MG63 (cell line): ENCODE results near the gene UBE2E2. TPM values are rescaled to one million over a fixed set of nuclear protein-coding genes. Genes with fewer than 3 reads are reported as not detected.

Experiments used
- DNase-seq: peaks from one replicate; pipeline ENCODE4 v3.0.0-alpha.2; 2020
- H3K27me3 ChIP-seq: fragments of 250-450 bp; sonication (Bioruptor Pico); 2 replicates; pipeline ENCODE4 v1.5.1; 2020; ENCODE audit warnings: mild to moderate bottlenecking, moderate library complexity
- H3K36me3 ChIP-seq: fragments of 250-450 bp; sonication (Bioruptor Pico); 2 replicates; pipeline ENCODE4 v1.5.1; 2020; ENCODE audit warnings: mild to moderate bottlenecking, moderate library complexity
- H3K4me3 ChIP-seq: fragments of 250-450 bp; sonication (Bioruptor Pico); 2 replicates; pipeline ENCODE4 v1.5.1; 2020; ENCODE audit warnings: mild to moderate bottlenecking, moderate library complexity
- H3K9me3 ChIP-seq: fragments of 250-450 bp; sonication (Bioruptor Pico); 2 replicates; pipeline ENCODE4 v1.5.1; 2020; ENCODE audit warnings: mild to moderate bottlenecking, moderate library complexity
- total RNA-seq: library from RNA; depleted of rRNA; stranded (reverse); fragments of >200 nt; shearing (Covaris generic); gene quantifications from 2 replicates; pipeline ENCODE4 v1.2.3, GENCODE V29; 2014; ENCODE audit warnings: low replicate concordance

Gene UBE2E2
- total RNA-seq, 1 experiment from 2014 or later, result 27.7 TPM

- H3K4me3 ChIP-seq, result no peak overlapping the region
- no peak for DNase-seq
- no peaks in the 10 kb centered on the region for H3K36me3 ChIP-seq
- no peaks in the 10 kb centered on the region for H3K27me3 ChIP-seq
- H3K9me3 ChIP-seq, result no peaks in the 10 kb centered on the region
Measured at GRCh38 chr3:23566499-23566898, 363.4 kb downstream of the UBE2E2 start.

- no peaks in the 10 kb centered on the region for H3K9me3 ChIP-seq
- H3K27me3 ChIP-seq, result no peaks in the 10 kb centered on the region
- H3K36me3 ChIP-seq, result no peaks in the 10 kb centered on the region
- peak; percentile 6 for DNase-seq
- H3K4me3 ChIP-seq, result no peak overlapping the region
Measured at GRCh38 chr3:23567917-23568316, 364.8 kb downstream of the UBE2E2 start.

- Histone ChIP-seq H3K27me3 (no peaks in the 10 kb centered on the region), H3K4me3 (no peak overlapping the region), H3K36me3 (no peaks in the 10 kb centered on the region), H3K9me3 (no peaks in the 10 kb centered on the region)
- no peak for DNase-seq
Measured at GRCh38 chr3:23573827-23574226, 370.7 kb downstream of the UBE2E2 start.

GRCh38 chr3:23574822-23575315, 371.7 kb downstream of the UBE2E2 start:
- no peaks in the 10 kb centered on the region for H3K9me3 ChIP-seq
- DNase-seq, result no peak

GRCh38 chr3:23575697-23576096, 372.6 kb downstream of the UBE2E2 start:
- Histone ChIP-seq H3K27me3 (no peaks in the 10 kb centered on the region), H3K36me3 (no peaks in the 10 kb centered on the region), H3K9me3 (no peaks in the 10 kb centered on the region), H3K4me3 (no peak overlapping the region)
- DNase-seq, result no peak

More at GRCh38 chr3:23574822-23575315, 371.7 kb downstream of the UBE2E2 start:
- no peaks in the 10 kb centered on the region for H3K27me3 ChIP-seq
- H3K4me3 ChIP-seq, result no peak overlapping the region
- H3K36me3 ChIP-seq, result no peaks in the 10 kb centered on the region

DNA sequence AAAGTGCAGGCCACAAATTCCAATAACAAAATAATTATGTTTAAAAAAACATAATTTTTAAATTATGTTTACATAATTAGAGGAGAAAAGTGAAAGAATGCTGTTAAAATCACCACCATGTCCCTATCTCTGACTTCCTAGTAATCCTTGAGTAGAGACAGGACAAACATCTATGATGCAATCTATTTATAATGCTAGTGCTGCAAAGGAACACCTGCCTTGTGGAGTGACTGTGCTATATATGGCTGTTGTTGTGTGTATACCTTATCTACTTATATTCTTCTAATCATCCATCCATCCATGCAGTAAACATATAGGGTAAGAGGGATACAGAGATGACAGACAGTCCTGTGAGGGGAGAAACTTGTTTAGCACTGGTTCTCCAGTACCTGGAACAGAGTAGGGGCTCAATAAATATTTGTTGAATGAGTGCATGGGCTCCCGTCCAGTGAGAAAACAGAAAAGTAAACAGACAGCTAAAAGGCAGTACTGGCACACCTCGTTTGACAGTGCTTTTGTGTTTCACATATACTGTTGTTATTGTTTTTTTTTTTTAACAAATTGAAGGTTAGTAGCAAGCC, 373.3 kb downstream of the UBE2E2 start:
- DNase-seq, result peak; percentile 9
- Histone ChIP-seq H3K4me3 (no peak overlapping the region), H3K36me3 (no peaks in the 10 kb centered on the region)

DNA sequence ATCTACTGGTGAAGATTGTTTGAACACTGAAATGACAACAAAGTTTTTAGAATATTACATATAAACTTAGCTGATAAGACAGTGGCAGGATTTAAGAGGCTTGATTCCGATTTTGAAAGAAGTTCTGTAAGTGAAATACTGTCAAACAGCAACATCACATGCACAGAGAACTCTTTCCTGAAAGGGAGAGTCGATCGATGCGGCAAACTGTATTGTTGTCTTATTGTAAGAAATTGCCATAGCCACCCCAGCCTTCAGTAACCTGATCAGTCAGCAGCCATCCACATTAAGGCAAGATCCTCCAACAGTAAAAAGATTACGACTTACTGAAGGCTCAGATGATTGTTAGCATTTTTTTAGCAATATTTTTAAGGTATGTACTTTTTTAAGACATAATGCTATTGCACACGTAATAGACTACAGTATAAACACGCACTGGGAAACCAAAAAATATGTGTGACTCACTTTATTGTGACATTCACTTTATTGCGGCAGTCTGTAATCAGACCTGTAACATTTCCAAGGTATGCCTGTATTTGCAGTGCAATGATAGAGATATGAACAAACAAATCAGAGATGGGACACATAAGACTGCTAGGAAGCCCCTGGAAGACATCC, 377.1 kb downstream of the UBE2E2 start:
- Histone ChIP-seq H3K27me3 (no peaks in the 10 kb centered on the region), H3K36me3 (no peaks in the 10 kb centered on the region), H3K9me3 (no peaks in the 10 kb centered on the region), H3K4me3 (no peak overlapping the region)
- no peak for DNase-seq

More for the DNA sequence above, 373.3 kb downstream of the UBE2E2 start:
- H3K9me3 ChIP-seq, result no peaks in the 10 kb centered on the region
- H3K27me3 ChIP-seq, result no peaks in the 10 kb centered on the region

DNA sequence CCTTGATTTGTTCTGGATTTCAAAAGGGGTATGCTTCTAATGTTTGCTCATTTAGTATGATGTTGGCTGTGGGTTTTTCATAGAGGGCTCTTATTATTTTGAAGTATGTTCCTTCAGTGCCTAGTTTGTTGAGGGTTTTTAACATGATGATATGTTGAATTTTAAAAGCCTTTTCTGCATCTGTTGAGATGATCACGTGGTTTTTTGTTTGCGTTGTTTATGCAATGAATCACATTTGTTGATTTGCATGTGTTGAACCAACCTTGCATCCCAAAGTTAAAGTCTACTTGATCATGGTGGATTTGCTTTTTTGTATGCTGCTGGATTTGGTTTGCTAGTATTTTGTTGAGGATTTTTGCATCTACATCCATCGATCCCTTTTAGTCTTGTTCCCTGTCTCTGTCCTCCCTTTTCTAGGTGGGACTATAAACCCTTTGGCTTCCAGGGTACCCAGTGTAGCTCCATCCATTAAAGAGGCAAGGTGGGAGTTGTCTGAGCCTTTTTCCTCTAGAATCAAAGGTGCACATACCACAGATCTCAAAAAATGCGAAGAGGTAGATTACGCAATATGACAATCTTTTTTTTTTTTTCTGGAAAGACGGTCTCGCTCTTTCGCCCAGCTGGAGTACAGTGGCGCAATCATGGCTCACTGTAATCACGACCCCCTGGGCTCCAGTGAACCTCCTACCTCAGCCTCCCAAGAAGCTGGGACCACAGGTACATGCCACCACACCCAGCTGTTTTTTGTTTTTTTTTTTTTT, 381.0 kb downstream of the UBE2E2 start:
- no peaks in the 10 kb centered on the region for H3K36me3 ChIP-seq
- no peak for DNase-seq
- no peaks in the 10 kb centered on the region for H3K27me3 ChIP-seq
- H3K4me3 ChIP-seq, result no peak overlapping the region
- no peaks in the 10 kb centered on the region for H3K9me3 ChIP-seq

GRCh38 chr3:23587513-23587912, 384.4 kb downstream of the UBE2E2 start:
- Histone ChIP-seq H3K36me3 (no peaks in the 10 kb centered on the region), H3K27me3 (no peaks in the 10 kb centered on the region), H3K9me3 (no peaks in the 10 kb centered on the region), H3K4me3 (no peak overlapping the region)
- no peak for DNase-seq

DNA sequence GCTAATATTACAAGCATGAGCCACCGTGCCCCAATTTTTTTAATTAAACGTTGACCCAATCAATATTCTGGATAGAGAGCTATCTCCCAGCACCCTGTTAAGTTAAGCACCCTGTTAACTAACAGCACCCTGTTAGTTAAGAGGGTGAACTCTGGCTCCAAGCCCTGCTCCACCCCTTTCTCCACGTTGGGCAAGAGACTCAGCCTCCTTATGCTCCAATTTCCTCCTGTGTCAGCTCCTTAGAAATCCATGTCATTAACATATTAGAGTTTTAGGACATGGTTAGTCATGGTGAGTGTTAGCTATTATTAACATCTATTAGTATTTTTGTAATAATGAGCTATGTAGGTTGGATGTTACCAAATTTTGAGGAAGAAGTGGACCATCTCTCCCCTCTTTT, 385.4 kb downstream of the UBE2E2 start:
- no peaks in the 10 kb centered on the region for H3K27me3 ChIP-seq
- DNase-seq, result no peak
- no peaks in the 10 kb centered on the region for H3K36me3 ChIP-seq
- no peaks in the 10 kb centered on the region for H3K9me3 ChIP-seq
- H3K4me3 ChIP-seq, result no peak overlapping the region

DNA sequence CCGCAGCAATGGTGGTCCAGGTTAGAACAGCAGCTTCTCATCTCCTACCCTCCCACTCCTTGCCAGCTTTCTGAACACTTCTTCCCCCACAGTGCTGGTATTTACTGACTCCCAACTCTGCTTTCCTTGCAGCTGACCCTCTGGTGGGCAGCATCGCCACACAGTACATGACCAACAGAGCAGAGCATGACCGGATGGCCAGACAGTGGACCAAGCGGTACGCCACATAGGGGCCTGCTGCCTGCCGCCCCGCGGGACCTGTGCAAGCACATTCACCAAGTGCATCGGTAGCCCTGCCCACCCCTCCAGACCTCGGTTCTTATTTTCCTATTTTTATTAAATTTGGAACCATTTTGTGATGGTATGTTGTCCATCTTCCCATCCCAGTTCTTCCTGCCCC, 386.5 kb downstream of the UBE2E2 start:
- no peaks in the 10 kb centered on the region for H3K36me3 ChIP-seq
- no peaks in the 10 kb centered on the region for H3K27me3 ChIP-seq
- DNase-seq, result no peak
- H3K4me3 ChIP-seq, result no peak overlapping the region
- H3K9me3 ChIP-seq, result no peaks in the 10 kb centered on the region

DNA sequence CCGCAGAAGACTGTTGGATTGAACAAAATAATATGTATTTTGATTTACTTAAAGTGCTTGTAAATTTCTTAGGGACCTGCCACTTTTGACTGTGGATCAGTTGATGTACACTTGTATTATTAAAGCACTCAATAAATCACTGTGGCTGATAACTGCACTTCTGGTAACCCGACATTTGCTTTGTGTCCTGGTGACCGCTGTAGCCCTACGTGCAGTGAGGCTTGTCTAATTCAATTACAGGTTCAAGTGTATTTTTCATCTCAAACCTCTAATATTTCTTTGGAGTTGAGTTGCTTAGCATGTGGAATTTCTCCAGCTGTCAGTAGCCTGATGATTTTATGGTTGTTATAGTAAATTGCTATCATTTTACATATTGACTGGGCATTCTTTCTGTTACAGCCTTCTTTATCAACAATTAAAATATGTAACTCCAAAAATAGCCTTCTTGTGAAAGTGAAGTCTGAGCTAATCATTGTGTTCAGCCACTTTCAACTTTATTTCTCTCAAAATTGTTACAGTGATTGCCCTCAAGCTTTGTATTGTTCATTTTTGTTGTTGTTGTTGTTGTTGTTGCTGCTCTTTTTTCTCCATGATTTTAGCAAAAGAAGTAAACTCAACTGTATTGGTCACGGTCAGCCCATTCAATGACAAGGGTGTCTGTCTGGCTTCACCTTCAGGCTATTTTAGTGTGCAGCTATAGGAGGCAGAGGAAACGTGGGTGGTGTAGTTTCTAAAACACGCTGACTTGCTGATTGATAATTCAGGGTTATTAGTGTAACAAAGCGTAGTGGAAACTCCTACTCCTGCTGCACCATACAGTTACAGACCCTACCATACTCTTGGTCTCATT, 387.5 kb downstream of the UBE2E2 start:
- Histone ChIP-seq H3K9me3 (no peaks in the 10 kb centered on the region), H3K36me3 (no peaks in the 10 kb centered on the region), H3K27me3 (no peaks in the 10 kb centered on the region), H3K4me3 (no peak overlapping the region)
- DNase-seq, result no peak

DNA sequence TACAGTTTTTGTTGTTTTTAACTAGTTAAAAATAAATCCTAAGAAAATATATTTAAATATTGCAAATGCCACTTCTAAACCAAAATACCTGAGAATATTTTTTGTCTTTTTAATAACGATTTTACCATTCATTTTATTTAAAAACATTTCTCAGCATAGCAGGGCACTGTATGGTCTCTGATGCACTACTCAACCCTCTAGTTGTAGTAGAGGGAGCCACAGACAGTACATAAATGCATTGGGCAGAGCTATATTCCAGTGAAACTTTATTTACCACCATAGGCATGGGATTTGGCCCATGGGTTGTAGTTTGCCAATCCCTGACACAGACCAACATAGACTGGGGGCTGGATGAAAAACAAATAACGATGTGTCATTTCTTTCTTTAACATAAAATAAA, 388.2 kb downstream of the UBE2E2 start:
- Histone ChIP-seq H3K9me3 (no peaks in the 10 kb centered on the region), H3K36me3 (no peaks in the 10 kb centered on the region), H3K27me3 (no peaks in the 10 kb centered on the region), H3K4me3 (no peak overlapping the region)
- DNase-seq, result no peak

GRCh38 chr3:23592961-23593931, 390.1 kb downstream of the UBE2E2 start:
- Histone ChIP-seq H3K27me3 (no peaks in the 10 kb centered on the region), H3K9me3 (no peaks in the 10 kb centered on the region), H3K4me3 (no peak overlapping the region), H3K36me3 (no peaks in the 10 kb centered on the region)
- no peak for DNase-seq

- Histone ChIP-seq H3K27me3 (no peaks in the 10 kb centered on the region), H3K36me3 (no peaks in the 10 kb centered on the region), H3K4me3 (no peak overlapping the region), H3K9me3 (no peaks in the 10 kb centered on the region)
- no peak for DNase-seq
Measured at GRCh38 chr3:23594066-23594465, 390.9 kb downstream of the UBE2E2 start.
